ENCODE data around the gene RCE1. TPM values are rescaled to one million over a fixed set of nuclear protein-coding genes. Genes with fewer than 3 reads are reported as not detected.

Gene RCE1
- total and polyA plus RNA-seq, 2 donors (not counting 3 experiments of a cell fraction or from before 2014, with no cell fraction given), result 26.9 to 47.4 TPM

- POLR2A ChIA-PET, result no interaction called here
- Histone ChIP-seq H3K36me3 (ENCODE audit: control insufficient read depth in 2 of 2, extremely low read depth in 1 of 2, insufficient read depth in 2 of 2, low read length in 2 of 2) (peaks cover 3 to 13% of the 10 kb centered on the region in 2 experiments), H4K20me1 (replicated peaks; ENCODE audit: control insufficient read depth, extremely low read depth, insufficient read depth, low read length) (no peaks in the 10 kb centered on the region), H3K9ac (replicated peaks; ENCODE audit: extremely low read depth, insufficient read depth, low read length) (no peak overlapping the region), H2AFZ (ENCODE audit: low read depth, low read length) (no peak overlapping the region), H3K9me3 (replicated peaks; ENCODE audit: control insufficient read depth, insufficient read depth, low read length) (no peaks in the 10 kb centered on the region), H3K4me3 (replicated peaks in 1 of 3; ENCODE audit: insufficient read depth in 1 of 3, low read depth in 1 of 3, low read length in 3 of 3) (no peak overlapping the region), H3K27ac (ENCODE audit: insufficient read depth, low read depth, low read length) (no peak overlapping the region), H3K27me3 (ENCODE audit: control insufficient read depth in 2 of 2, insufficient read depth in 2 of 2, low read length in 2 of 2) (no peaks in the 10 kb centered on the region), H3K4me1 (ENCODE audit: control insufficient read depth, extremely low read depth, insufficient read depth, low read length) (peaks cover 8% of the 10 kb centered on the region), H3K4me2 (ENCODE audit: insufficient read depth, low read length) (no peak overlapping the region), H3K79me2 (ENCODE audit: control insufficient read depth, insufficient read depth, low read length) (peaks cover 5% of the 10 kb centered on the region), H3K9me1 (replicated peaks; ENCODE audit: control insufficient read depth, extremely low read depth, insufficient read depth, low read length) (no peaks in the 10 kb centered on the region)
- BruUV-seq (replicated peaks), result no TSS peak
- CTCF ChIA-PET, result interaction anchor here (2.4 kb wide), 1 partner anchor 125 kb away, joined by 12 read pairs; the partner anchor contains the start of gene C11orf86
- intact Hi-C loops (cut with micrococcal nuclease) (no loop called here), dilution Hi-C loops (cut with MboI; ENCODE audit: extremely low pct_ligation_motif_present, low sequenced_read_pairs) (no loop called here)
- FAIRE-seq, result no peak
- TF ChIP-seq FOS (IDR thresholded peaks at IDR 0.05; ENCODE audit: borderline replicate concordance, insufficient read depth, low read length) (no peak), CTCF (IDR thresholded peaks at IDR 0.05; ENCODE audit: extremely low read depth in 1 of 2, insufficient read depth in 1 of 2, low read depth in 1 of 2, low read length in 2 of 2) (no peak), POLR2A (IDR thresholded peaks at IDR 0.05; ENCODE audit: low read depth, low read length) (no peak), MYC (IDR thresholded peaks at IDR 0.05; ENCODE audit: low read depth, low read length) (no peak), JUN (IDR thresholded peaks at IDR 0.05; ENCODE audit: borderline replicate concordance, insufficient read depth, insufficient read length, low read depth) (no peak), POLR2AphosphoS5 (IDR thresholded peaks at IDR 0.05; ENCODE audit: insufficient read depth, low read depth, low read length) (no peak)
- DNase-seq (ENCODE audit: low read depth, low spot score), result no peak
These were observed 7.0 kb downstream of the RCE1 start for GRCh38 chr11:66850235-66850587.

Data from endothelial cell of umbilical vein (primary cell).